Stomach (tissue), 9 donors: ENCODE results near the gene HS3ST6. TPM values are rescaled to one million over a fixed set of nuclear protein-coding genes. Genes with fewer than 3 reads are reported as not detected.

Experiments used
- DNase-seq, 2 donors: peaks; one replicate each; pipeline versions ENCODE4 v3.0.0 to v3.0.0-alpha.2; 2013 to 2019
- H3K27ac ChIP-seq, 5 donors: fragments of 200-600 bp in 4 of 5; sonication (generic) in 4 of 5; one replicate each; pipeline ENCODE4 v1.5.1; 2013 to 2019; ENCODE audit warnings: mild to moderate bottlenecking in 1 of 5, moderate library complexity in 1 of 5
- H3K27me3 ChIP-seq, 3 donors: fragments of 200-600 bp; sonication (generic); one replicate each; pipeline ENCODE4 v1.5.1; 2017 to 2019; ENCODE audit warnings: mixed run types in 1 of 3
- H3K36me3 ChIP-seq, 4 donors: fragments of 200-600 bp; sonication (generic); 1 replicate in 3 of 4; 2 replicates in 1 of 4; pipeline ENCODE4 v1.5.1; 2016 to 2019
- H3K4me1 ChIP-seq, 4 donors: fragments of 200-600 bp; sonication (generic); one replicate each; pipeline ENCODE4 v1.5.1; 2016 to 2019
- H3K4me3 ChIP-seq, 4 donors: fragments of 200-600 bp; sonication (generic) in 3 of 4; one replicate each; pipeline ENCODE4 v1.5.1; 2016 to 2019; ENCODE audit warnings: mild to moderate bottlenecking in 1 of 4
- H3K9me3 ChIP-seq, 4 donors: fragments of 200-600 bp; sonication (generic); one replicate each; pipeline ENCODE4 v1.5.1; 2016 to 2019
- EP300 ChIP-seq: sonication (generic); formaldehyde crosslinking; IDR thresholded peaks from one replicate; pipeline ENCODE4 v1.6.1; 2017; ENCODE audit warnings: antibody characterized with exemption
- POLR2A ChIP-seq, 4 donors: fragments of 450-650 bp; IDR thresholded peaks; one replicate each; pipeline ENCODE4 v1.6.1; 2016; ENCODE audit warnings: antibody characterized with exemption in 4 of 4, control low read depth in 2 of 4, mild to moderate bottlenecking in 1 of 4, moderate library complexity in 1 of 4
- POLR2AphosphoS5 ChIP-seq, 3 donors: sonication (generic); formaldehyde crosslinking; IDR thresholded peaks; one replicate each; pipeline ENCODE4 v1.6.1; 2016; ENCODE audit warnings: antibody characterized with exemption in 3 of 3
- WGBS, 5 donors: extraction: QIAGEN DNeasy Blood & Tissue Kit in 3 of 5; methylation state at CpG; one replicate each; pipeline versions ENCODE4 v1.1.5 to v1.1.7; 2013 to 2018; 5-methylcytosine and 5-hydroxymethylcytosine counted together
- intact Hi-C: fragments of 100-400 bp; cut with DNase I; formaldehyde crosslinking; loops from one replicate; pipeline ENCODE4 v1.15.1; 2023; ENCODE audit warnings: low total_unique reads
- polyA plus RNA-seq, 3 donors: library from polyadenylated mRNA; stranded (reverse); fragments of 200-250 nt; gene quantifications; one replicate each; pipeline ENCODE4 v1.2.3, GENCODE V29; 2013
- total RNA-seq, 5 donors: library from RNA; depleted of rRNA; stranded (reverse); fragments of >200 nt; gene quantifications; one replicate each; pipeline versions ENCODE4 v1.1.0 to v1.2.3, GENCODE V29; 2014 to 2016
- TF ChIP-seq, protein P1 (sequence below), 7 experiments: fragments of 450-650 bp in 4 of 7; fragments of 200-600 bp in 3 of 7; sonication (generic) in 3 of 7; IDR thresholded peaks; one replicate each; pipeline ENCODE4 v1.5.1; 2016 to 2019; ENCODE audit warnings: antibody characterized with exemption in 7 of 7, control low read depth in 2 of 7, mild to moderate bottlenecking in 1 of 7
- donor health status: healthy with polysubstance abuse.
- donor health status: Bipolar disorder and iron deficiency.
- donor health status: healthy.

HS3ST6 gene
- total and polyA plus RNA-seq, 8 donors: 1.6 TPM; not detected in 7

DNA sequence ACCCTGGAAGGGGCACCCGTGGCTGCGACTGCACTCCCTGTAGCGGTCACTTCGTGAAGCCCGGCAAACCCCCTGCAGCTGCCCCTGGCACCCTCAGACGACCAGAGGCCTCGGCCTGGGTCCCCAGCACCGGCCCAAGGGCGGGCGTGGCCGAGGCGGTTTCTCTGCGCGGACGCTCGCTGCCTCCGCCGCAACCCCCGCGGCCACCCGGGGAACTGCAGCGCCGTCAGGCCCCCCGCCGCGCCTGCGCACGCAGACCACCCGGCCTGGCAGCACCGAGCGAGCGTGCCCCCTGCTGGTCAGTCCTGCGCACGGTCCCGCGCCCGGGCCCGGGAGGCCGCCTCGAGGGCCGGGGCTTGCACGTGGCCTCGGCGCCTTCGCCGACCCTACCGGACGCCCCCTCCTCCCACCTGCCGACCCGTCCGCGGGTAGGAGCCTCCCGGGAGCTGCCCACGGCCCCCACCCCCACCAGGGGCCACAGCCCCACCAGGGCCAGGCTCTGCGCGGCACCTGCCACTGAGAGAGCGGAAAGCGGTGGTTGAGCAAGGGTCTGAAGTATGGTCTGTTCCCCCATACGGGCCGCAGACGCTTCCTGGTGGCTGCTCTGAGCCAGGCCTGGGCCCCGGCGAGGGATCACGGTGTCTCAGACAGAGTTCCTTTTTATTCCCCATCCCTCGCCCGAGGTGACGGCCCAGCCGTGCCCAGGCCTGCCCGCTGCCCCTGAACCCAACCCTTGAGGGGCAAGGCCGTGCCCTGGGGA is 11.5 kb upstream of the HS3ST6 start:
- H3K27ac ChIP-seq: peak overlapping the region; percentile 14 to 86 (median 81)
- TF ChIP-seq EP300 (no peak), POLR2A (IDR thresholded peaks at IDR 0.05) (no peak), POLR2AphosphoS5 (IDR thresholded peaks at IDR 0.05) (peak in 2 of 3 donors; percentile 24 to 79)
- TF ChIP-seq, protein P1, sequence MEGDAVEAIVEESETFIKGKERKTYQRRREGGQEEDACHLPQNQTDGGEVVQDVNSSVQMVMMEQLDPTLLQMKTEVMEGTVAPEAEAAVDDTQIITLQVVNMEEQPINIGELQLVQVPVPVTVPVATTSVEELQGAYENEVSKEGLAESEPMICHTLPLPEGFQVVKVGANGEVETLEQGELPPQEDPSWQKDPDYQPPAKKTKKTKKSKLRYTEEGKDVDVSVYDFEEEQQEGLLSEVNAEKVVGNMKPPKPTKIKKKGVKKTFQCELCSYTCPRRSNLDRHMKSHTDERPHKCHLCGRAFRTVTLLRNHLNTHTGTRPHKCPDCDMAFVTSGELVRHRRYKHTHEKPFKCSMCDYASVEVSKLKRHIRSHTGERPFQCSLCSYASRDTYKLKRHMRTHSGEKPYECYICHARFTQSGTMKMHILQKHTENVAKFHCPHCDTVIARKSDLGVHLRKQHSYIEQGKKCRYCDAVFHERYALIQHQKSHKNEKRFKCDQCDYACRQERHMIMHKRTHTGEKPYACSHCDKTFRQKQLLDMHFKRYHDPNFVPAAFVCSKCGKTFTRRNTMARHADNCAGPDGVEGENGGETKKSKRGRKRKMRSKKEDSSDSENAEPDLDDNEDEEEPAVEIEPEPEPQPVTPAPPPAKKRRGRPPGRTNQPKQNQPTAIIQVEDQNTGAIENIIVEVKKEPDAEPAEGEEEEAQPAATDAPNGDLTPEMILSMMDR (IDR thresholded peaks at IDR 0.05): peak in 5 of 7 experiments; percentile 73 to 100 (median 100)

DNA sequence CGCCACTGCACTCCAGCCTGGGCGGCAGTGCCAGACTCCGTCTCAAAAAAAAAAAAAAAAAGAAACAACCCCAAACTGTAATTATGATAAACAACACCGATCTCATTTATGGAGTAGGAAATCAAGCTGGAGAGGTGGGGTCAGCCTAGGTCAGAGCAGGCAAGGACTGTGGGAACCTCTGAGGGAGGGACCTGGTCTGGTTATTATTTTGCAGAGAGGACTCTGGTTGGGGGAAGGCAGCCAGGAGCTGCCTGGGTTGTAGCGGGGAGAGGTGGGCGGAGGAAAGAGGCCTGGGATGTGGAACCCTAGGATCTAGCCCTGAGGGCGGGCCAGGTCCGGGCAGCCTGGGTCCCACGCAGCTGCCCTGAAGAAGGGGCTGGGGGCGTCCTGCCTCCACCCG is 10.9 kb upstream of the HS3ST6 start:
- peak in 1 of 2 donors; percentile 61 for DNase-seq
- Histone ChIP-seq H3K27me3 (peaks cover 0 to 33% (median 0%) of the 10 kb centered on the region in 3 donors), H3K9me3 (no peaks in the 10 kb centered on the region), H3K4me1 (peaks cover 0 to 23% (median 14%) of the 10 kb centered on the region in 4 donors), H3K36me3 (no peaks in the 10 kb centered on the region), H3K27ac (peak overlapping the region in 4 of 5 donors; percentile 76 to 86 (median 82)), H3K4me3 (peak overlapping the region; percentile 58 to 68 (median 64))
- intact Hi-C loops: no loop called here
- 7 to 23% (median 10%) methylated on average over 9 to 11 of the region's 11 CpGs for WGBS, 5 donors
- no peak for TF ChIP-seq EP300

More for the DNA sequence above, 11.5 kb upstream of the HS3ST6 start:
- 0 to 27% (median 13%) methylated on average over 3 to 70 of the region's 70 CpGs for WGBS, 5 donors
- intact Hi-C loops: loop anchor here (5.0 kb wide), 1 partner anchor 67 kb away; no protein-coding TSS in a partner anchor
- Histone ChIP-seq H3K4me1 (peaks cover 0 to 23% (median 14%) of the 10 kb centered on the region in 4 donors), H3K36me3 (no peaks in the 10 kb centered on the region), H3K9me3 (no peaks in the 10 kb centered on the region), H3K4me3 (peak overlapping the region; percentile 58 to 68 (median 64)), H3K27me3 (peaks cover 0 to 26% (median 0%) of the 10 kb centered on the region in 3 donors)
- DNase-seq: peak; percentile 93 to 96

DNA sequence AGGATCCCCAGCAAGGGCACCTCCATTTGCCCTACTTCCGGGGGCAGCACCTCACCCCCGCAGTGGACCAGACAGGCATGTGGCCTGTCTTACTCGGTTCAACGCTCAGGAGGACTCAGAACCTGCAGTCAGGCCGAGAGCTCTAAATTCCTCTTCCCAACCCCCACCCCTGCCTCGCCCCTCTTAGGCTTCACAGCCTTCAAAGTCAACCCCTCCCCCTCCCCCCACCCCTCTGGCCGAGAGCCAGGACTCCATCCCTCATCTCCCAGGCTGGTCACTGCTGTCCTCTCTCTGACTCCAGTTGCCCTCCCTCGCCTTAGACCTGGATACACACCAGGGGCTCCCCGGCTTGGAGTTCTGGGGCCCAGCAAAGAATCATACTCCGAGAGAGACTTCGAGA is 8.1 kb upstream of the HS3ST6 start:
- intact Hi-C loops: no loop called here
- Histone ChIP-seq H3K27me3 (peaks cover 4 to 56% (median 18%) of the 10 kb centered on the region in 3 donors), H3K27ac (no peak overlapping the region), H3K4me1 (peaks cover 10 to 28% (median 22%) of the 10 kb centered on the region in 4 donors), H3K36me3 (no peaks in the 10 kb centered on the region), H3K4me3 (no peak overlapping the region), H3K9me3 (no peaks in the 10 kb centered on the region)
- 49 to 70% (median 57%) methylated on average over 11 of the region's 11 CpGs for WGBS, 5 donors
- TF ChIP-seq EP300: no peak
- TF ChIP-seq POLR2A (IDR thresholded peaks at IDR 0.05): no peak
- TF ChIP-seq, protein P1 (IDR thresholded peaks at IDR 0.05): no peak
- no peak for TF ChIP-seq POLR2AphosphoS5 (IDR thresholded peaks at IDR 0.05)
- no peak for DNase-seq

DNA sequence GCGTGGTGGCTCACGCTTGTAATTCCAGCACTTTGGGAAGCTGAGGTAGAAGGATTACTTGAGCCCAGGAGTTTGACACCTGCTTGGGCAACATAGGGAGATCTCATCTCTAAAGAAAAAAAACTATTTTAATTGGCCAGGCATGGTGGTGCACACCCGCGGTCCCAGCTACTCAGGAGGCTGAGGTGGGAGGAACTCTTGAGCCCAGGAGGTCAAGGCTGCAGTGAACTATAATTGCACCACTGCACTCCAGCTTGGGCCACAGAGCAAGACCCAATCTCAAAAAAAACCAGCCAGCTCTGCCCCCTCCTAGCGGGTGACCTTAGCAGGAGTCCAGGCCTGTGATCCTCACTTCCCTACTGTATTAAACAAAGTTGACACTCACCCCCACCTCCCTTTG is 5.9 kb upstream of the HS3ST6 start:
- DNase-seq: no peak

More for the DNA sequence above, 5.9 kb upstream of the HS3ST6 start:
- Histone ChIP-seq H3K27me3 (peaks cover 7 to 78% (median 39%) of the 10 kb centered on the region in 3 donors), H3K36me3 (no peaks in the 10 kb centered on the region), H3K27ac (no peak overlapping the region), H3K4me3 (no peak overlapping the region), H3K9me3 (no peaks in the 10 kb centered on the region), H3K4me1 (peaks cover 10 to 21% (median 16%) of the 10 kb centered on the region in 4 donors)
- WGBS, 5 donors: 55 to 75% (median 72%) methylated on average over 5 of the region's 5 CpGs
- TF ChIP-seq EP300 (no peak), POLR2A (IDR thresholded peaks at IDR 0.05) (no peak), POLR2AphosphoS5 (IDR thresholded peaks at IDR 0.05) (no peak)
- TF ChIP-seq, protein P1 (IDR thresholded peaks at IDR 0.05): no peak
- intact Hi-C loops: no loop called here
